Osteoblast (primary cell): ENCODE data around the gene DTNB. TPM values are rescaled to one million over a fixed set of nuclear protein-coding genes. Genes with fewer than 3 reads are reported as not detected.

Source experiments
- DNase-seq: peaks from one replicate; pipeline ENCODE4 v3.0.0; 2011; ENCODE audit warnings: low spot score, mixed read lengths; ENCODE audit not compliant: insufficient read length; ENCODE audit errors: missing footprints
- H2AFZ ChIP-seq: 2 replicates; pipeline ENCODE4 v1.6.0; 2011; ENCODE audit warnings: mild to moderate bottlenecking, low read length
- H3K27ac ChIP-seq: 2 replicates; pipeline ENCODE4 v1.5.1; 2011; ENCODE audit warnings: mild to moderate bottlenecking, low read depth, low read length, moderate library complexity
- H3K27me3 ChIP-seq: 2 replicates; pipeline ENCODE4 v1.6.0; 2012; ENCODE audit warnings: mild to moderate bottlenecking, control low read depth, inconsistent platforms, low read length, moderate library complexity; ENCODE audit not compliant: insufficient read depth
- H3K36me3 ChIP-seq: 2 replicates; pipeline ENCODE4 v1.5.1; 2011; ENCODE audit warnings: mild to moderate bottlenecking, low read length, control low read depth, moderate library complexity; ENCODE audit not compliant: insufficient read depth
- H3K4me1 ChIP-seq: 2 replicates; pipeline ENCODE4 v1.5.1; 2011; ENCODE audit warnings: mild to moderate bottlenecking, low read length, control low read depth, moderate library complexity; ENCODE audit not compliant: insufficient read depth
- H3K4me2 ChIP-seq: 2 replicates; pipeline ENCODE4 v1.6.0; 2011; ENCODE audit warnings: mild to moderate bottlenecking, low read length; ENCODE audit not compliant: insufficient read depth
- H3K4me3 ChIP-seq: fragments of 200-600 bp; sonication (generic); 3 replicates; pipeline ENCODE4 v1.5.1; 2012; ENCODE audit warnings: mild to moderate bottlenecking, low read length, inconsistent platforms; ENCODE audit not compliant: insufficient read depth
- H3K79me2 ChIP-seq: 2 replicates; pipeline ENCODE4 v1.6.0; 2012; ENCODE audit warnings: mild to moderate bottlenecking, low read length, control low read depth, inconsistent platforms; ENCODE audit not compliant: insufficient read depth
- H3K9me3 ChIP-seq: 2 replicates; pipeline ENCODE4 v1.5.1; 2011; ENCODE audit warnings: low read depth, low read length, control low read depth
- H4K20me1 ChIP-seq: 2 replicates; pipeline ENCODE4 v1.6.0; 2012; ENCODE audit warnings: mild to moderate bottlenecking, low read length, control low read depth; ENCODE audit not compliant: insufficient read depth
- total RNA-seq: library from RNA; depleted of rRNA; stranded (reverse); fragments of >200 nt; gene quantifications from 2 replicates; pipeline ENCODE4 v1.2.3, GENCODE V29; 2012
- TF ChIP-seq, protein P1 (sequence below): IDR thresholded peaks from 2 replicates; pipeline ENCODE4 v1.5.1; 2011; ENCODE audit warnings: mild to moderate bottlenecking, low read depth, low read length, moderate library complexity; ENCODE audit errors: extremely low read depth

The DTNB gene
- total RNA-seq, 1 donor, result 9.8 TPM

DNA sequence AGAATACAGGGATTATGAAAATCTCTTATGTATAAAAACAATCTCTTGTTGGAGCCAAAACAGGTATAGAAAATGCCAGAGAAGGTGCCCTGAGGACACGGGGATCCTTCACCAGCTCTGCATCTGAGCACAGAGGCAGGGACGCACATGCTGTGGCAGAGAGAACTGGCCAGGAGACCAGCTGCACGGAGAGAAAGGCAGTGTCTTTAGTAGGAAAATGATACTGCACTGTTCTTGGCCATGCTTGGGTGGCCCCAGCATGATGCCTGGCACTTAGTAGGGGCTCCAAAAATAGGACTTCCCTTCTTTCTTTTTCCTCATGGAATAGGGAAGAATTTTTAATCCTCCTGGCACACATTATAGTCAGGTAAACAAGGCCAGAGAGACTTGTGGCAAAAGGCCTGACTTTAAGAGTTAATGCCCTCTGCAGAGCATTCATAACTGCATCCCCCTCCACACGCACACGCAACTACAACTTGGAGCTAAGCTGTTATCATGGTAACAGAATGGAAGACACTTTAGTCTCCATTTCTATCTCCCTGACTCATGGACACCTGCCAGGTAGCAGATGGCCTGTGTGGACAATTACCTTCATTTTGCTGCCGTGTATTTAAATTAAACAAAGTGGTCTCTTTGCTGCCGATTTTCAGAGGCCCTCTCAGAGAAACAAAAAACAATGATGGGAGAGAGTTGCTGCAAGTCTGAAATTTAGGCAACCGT is 271.9 kb downstream of the DTNB start:
- no peak overlapping the region for H2AFZ ChIP-seq
- no peaks in the 10 kb centered on the region for H3K9me3 ChIP-seq
- H3K27me3 ChIP-seq, result no peaks in the 10 kb centered on the region
- H4K20me1 ChIP-seq, result no peaks in the 10 kb centered on the region
- H3K4me2 ChIP-seq, result no peak overlapping the region
- no peaks in the 10 kb centered on the region for H3K4me1 ChIP-seq
- no peaks in the 10 kb centered on the region for H3K79me2 ChIP-seq
- no peak for DNase-seq
- TF ChIP-seq, protein P1, sequence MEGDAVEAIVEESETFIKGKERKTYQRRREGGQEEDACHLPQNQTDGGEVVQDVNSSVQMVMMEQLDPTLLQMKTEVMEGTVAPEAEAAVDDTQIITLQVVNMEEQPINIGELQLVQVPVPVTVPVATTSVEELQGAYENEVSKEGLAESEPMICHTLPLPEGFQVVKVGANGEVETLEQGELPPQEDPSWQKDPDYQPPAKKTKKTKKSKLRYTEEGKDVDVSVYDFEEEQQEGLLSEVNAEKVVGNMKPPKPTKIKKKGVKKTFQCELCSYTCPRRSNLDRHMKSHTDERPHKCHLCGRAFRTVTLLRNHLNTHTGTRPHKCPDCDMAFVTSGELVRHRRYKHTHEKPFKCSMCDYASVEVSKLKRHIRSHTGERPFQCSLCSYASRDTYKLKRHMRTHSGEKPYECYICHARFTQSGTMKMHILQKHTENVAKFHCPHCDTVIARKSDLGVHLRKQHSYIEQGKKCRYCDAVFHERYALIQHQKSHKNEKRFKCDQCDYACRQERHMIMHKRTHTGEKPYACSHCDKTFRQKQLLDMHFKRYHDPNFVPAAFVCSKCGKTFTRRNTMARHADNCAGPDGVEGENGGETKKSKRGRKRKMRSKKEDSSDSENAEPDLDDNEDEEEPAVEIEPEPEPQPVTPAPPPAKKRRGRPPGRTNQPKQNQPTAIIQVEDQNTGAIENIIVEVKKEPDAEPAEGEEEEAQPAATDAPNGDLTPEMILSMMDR, result no peak
- H3K36me3 ChIP-seq, result no peaks in the 10 kb centered on the region
- no peak overlapping the region for H3K4me3 ChIP-seq
- H3K27ac ChIP-seq, result no peak overlapping the region

DNA sequence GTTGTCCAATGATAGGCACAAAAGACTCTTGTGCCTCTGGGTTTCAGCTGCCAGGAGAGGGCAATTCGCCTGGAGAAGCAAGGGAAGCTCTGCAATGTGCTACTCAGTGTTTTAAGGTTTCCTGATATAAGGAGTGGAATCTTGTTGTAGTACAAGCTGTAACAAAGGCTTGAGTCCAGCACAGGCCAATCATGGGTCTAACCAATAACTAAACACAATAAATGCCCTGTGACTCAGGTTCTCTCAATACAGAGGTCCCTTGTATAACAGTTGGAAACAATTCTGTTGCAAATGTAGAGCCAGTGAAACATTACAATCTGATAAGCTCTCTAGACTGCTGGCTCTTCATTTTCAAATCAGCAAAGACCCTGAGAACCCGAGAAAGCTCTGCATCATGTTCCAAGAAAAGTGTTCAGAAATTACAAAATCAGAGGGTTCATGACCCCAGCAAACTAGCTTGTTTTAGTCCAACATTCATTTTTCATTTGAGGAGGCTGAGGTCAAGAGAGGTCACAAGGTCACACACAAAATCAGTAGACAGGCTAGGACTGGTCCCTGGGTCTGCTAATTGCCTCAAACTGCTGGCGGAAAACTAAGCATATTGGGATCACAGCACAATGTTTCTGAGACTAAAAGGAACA is 272.7 kb downstream of the DTNB start:
- H3K4me2 ChIP-seq, result no peak overlapping the region
- TF ChIP-seq, protein P1, result no peak
- no peaks in the 10 kb centered on the region for H3K36me3 ChIP-seq

DNA sequence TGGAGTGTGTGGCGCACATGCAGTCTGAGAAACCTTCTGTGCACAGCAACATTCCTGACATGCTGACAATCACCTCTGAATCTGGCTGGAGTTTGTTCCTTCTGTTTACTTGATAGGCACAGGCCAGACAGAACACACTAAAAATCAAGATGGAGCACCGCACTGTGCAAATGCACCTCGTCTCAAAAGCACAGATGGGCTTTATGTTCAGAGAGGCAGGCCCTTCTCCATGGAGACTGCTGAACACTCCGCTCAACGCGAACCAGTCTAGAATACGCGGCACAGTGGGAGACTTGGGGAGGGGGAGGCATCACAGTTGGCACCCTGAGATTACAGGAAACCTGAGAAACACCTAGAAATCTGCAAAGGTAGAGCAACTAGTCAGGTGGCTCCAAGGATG is 273.2 kb downstream of the DTNB start:
- no peak for DNase-seq
- no peaks in the 10 kb centered on the region for H3K4me1 ChIP-seq
- H3K27me3 ChIP-seq, result no peaks in the 10 kb centered on the region
- no peaks in the 10 kb centered on the region for H3K79me2 ChIP-seq
- H2AFZ ChIP-seq, result no peak overlapping the region
- H3K4me2 ChIP-seq, result no peak overlapping the region
- no peaks in the 10 kb centered on the region for H3K36me3 ChIP-seq
- H3K9me3 ChIP-seq, result no peaks in the 10 kb centered on the region
- no peak overlapping the region for H3K27ac ChIP-seq
- no peak overlapping the region for H3K4me3 ChIP-seq
- TF ChIP-seq, protein P1, result no peak
- H4K20me1 ChIP-seq, result no peaks in the 10 kb centered on the region

More for the DNA sequence above, 272.7 kb downstream of the DTNB start:
- Histone ChIP-seq H3K79me2 (no peaks in the 10 kb centered on the region), H3K27ac (no peak overlapping the region), H3K4me1 (no peaks in the 10 kb centered on the region), H3K4me3 (no peak overlapping the region), H4K20me1 (no peaks in the 10 kb centered on the region), H3K27me3 (no peaks in the 10 kb centered on the region), H2AFZ (no peak overlapping the region), H3K9me3 (no peaks in the 10 kb centered on the region)
- DNase-seq, result no peak

DNA sequence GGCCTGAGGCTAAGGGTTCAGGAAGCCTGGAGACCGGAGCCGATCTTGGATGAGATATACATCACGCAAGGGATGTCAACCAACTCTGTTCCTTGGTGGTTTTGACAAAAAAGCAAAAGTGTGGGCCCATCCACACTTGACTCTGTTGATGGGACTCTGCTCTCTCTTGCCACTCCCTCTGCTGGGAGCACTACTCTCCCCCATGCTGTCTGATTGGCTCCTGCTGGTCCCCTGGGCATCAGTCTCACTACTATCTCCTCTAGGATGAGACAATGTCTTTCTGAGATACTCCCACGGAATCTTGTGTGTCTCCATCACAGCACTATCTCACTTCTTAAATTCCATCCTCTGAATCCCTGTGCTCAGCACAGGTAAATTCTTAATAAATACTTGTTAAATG is 274.8 kb downstream of the DTNB start:
- H3K27me3 ChIP-seq, result no peaks in the 10 kb centered on the region
- no peaks in the 10 kb centered on the region for H4K20me1 ChIP-seq
- TF ChIP-seq, protein P1, result no peak
- no peaks in the 10 kb centered on the region for H3K4me1 ChIP-seq
- DNase-seq, result no peak
- no peak overlapping the region for H2AFZ ChIP-seq
- H3K9me3 ChIP-seq, result no peaks in the 10 kb centered on the region
- H3K79me2 ChIP-seq, result no peaks in the 10 kb centered on the region
- no peak overlapping the region for H3K27ac ChIP-seq
- H3K36me3 ChIP-seq, result no peaks in the 10 kb centered on the region
- no peak overlapping the region for H3K4me3 ChIP-seq
- no peak overlapping the region for H3K4me2 ChIP-seq
